GM18861 (cell line): Measurements from ENCODE around the gene PRR20E.
"Not testable (repeated sequence)": the region's sequence is repeated elsewhere in the genome, so short reads cannot be mapped to it uniquely, and the experiment has no call there.

Source experiments
- ATAC-seq: cut with Tn5 transposase; IDR thresholded peaks from one replicate; pipeline ENCODE4 v1.9.1; 2021; ENCODE audit not compliant: unreplicated experiment

Gene PRR20E

DNA sequence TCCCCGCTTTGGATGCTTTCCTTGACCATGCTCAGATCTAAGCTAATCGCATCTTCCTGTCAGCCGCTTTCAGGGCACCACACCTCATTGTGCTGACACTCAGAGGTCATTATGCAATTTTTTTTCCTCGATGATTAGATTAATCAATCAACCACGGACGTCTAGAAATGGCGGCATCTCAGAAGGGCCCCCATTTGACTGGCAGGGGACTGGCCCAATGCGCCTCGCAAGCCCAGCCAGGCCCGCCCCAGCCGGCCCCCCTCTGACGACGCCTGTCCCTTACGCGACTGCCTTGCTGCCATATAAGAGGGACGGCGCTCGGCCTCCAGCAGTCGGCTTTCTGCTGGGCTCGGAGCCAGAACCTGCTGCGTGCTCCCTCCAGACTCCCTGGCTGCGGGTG is at the start of gene PRR20E:
PRR20E (plus strand) TSS at position 301 of the 400 bp plus-strand sequence. CDS start 387 bp downstream, outside the sequence.
- not testable (repeated sequence) for ATAC-seq

DNA sequence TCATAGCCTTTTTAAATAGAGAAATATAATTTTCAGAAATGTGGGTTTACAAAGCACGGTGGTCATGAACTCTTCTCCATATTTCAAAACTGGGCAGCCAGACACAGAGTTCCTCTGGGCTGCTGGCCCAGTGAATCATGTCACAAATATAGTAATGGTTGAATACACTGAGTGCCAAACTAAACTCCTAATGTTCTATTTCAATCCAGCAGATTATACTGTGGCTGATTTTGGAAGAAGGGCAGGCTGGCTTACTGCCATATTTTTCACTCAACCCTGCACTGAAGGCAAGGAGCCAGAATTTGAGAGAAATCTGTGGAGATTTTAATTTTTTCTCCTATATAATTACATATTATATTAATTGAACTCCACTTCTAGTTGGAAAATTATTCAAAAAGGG is 43.3 kb upstream of the PRR20E start:
- ATAC-seq: no peak

GRCh38 chr13:57128909-57129308 is 38.1 kb upstream of the PRR20E start:
- no peak for ATAC-seq

DNA sequence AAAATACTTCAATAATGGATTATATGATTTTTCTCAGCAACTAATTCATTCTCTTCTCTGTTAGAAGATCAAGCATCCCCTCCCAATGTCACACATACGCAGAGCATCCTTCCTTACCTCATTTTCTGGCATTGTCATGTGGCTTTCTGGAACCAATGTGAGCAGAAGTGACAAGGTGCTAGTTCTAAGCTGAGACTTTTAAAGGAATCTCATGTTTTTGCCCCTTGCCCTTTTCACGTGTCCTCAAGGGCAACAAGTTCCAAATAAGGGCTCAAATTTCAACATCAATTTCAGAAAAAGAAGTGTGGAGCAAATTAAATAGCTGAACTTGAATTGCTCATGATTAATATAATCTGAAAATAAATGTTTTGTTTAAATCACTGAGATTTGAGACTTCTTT is 30.9 kb upstream of the PRR20E start:
- ATAC-seq: no peak

GRCh38 chr13:57137585-57137984 is 29.4 kb upstream of the PRR20E start:
- no peak for ATAC-seq

- ATAC-seq: no peak
These were observed 28.0 kb upstream of the PRR20E start for GRCh38 chr13:57138988-57139387.

DNA sequence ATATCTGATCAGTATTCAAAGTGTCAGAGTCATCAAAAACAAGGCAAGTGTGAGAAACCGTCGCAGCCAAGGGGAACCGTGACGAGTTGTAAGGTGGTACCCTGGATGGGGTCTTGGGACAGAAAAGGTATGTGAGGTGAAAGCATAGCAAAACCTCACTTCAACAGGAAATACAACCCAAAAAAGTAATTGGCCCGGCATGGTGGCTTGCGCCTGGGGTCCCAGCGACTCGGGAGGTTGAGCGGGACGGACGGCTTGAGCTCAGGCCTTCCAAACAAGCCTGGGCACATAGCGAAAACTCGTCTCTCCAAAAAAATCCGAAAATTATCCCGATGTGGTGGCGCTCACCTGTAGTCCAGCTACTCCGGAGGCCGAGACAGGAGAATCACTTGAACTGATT is 27.2 kb upstream of the PRR20E start:
- not testable (repeated sequence) for ATAC-seq

- ATAC-seq: not testable (repeated sequence)
These were observed 26.6 kb upstream of the PRR20E start, which contains the start of gene PRR20A for GRCh38 chr13:57140235-57140968. TSS of gene PRR20A (plus strand) at chr13:57140918. CDS start at chr13:57141305, 387 bp downstream.

- not testable (repeated sequence) for ATAC-seq
These were observed 19.8 kb upstream of the PRR20E start, which contains the start of gene PRR20B for GRCh38 chr13:57147188-57147587. TSS of gene PRR20B (plus strand) at chr13:57147488. CDS start at chr13:57147875, 387 bp downstream.

DNA sequence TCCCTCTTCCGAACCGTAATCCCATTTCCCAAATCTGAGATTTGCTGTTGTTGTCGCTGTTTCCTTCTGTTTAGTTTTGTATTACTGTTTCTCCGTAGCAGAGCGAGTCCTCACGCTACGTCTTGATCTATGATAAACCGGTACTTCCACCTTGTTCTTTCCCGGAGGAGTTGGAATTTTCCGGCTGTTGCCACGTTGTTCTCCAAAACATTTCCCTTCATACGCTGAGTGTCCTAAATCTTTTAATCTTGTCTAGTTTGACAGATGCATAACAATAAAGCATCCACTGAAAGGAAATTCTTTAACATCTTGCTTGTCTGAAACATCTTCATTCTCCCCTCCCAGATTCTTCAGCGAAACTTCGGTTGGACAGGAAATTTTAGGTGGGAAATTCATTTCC is 18.9 kb upstream of the PRR20E start:
- ATAC-seq: not testable (repeated sequence)

- ATAC-seq: not testable (repeated sequence)
These were observed 13.2 kb upstream of the PRR20E start, which contains the start of gene PRR20C for GRCh38 chr13:57153761-57154160. TSS of gene PRR20C (plus strand) at chr13:57154061. CDS start at chr13:57154448, 387 bp downstream.

DNA sequence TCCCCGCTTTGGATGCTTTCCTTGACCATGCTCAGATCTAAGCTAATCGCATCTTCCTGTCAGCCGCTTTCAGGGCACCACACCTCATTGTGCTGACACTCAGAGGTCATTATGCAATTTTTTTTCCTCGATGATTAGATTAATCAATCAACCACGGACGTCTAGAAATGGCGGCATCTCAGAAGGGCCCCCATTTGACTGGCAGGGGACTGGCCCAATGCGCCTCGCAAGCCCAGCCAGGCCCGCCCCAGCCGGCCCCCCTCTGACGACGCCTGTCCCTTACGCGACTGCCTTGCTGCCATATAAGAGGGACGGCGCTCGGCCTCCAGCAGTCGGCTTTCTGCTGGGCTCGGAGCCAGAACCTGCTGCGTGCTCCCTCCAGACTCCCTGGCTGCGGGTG is 6.7 kb upstream of the PRR20E start, which contains the start of gene PRR20D:
PRR20D (plus strand) TSS at position 301 of the 400 bp plus-strand sequence. CDS start 387 bp downstream, outside the sequence.
- ATAC-seq: not testable (repeated sequence)

DNA sequence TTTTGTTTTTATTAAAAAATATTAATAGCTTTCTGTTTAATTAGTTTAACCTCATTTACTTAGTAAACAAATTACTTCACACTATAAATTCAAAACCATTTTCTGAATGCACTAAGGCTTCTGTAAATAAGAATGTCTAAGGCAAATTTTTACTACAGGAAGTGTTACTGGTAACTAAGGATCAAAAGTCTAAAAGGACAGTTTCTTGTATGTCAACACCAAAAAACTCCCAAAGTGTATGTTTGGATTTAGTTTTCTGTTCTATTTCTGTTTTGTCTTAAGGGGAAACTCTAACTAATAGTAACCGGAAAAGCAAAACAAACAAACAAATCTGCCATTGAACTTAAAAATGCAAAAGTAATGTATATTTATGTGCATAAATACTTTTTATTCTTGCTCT is 24.7 kb downstream of the PRR20E start:
- no peak for ATAC-seq

DNA sequence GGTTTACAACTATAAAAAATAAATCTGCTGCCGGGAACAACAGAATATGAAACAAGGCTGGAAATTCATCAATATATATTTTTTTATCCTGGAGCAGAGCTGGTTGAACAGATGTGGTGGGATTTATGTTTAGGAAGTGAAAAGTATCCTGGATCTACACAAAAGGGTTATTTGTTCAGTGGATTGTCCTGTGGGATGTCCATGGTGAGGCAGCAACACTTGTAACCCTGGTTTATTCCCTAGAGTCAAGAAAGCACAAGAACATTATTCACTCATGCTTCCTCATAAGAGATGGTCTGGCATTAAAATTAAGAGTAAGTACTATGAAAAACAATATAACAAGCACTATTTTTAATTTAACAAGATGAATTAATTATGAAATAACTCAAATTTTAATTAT is 46.0 kb downstream of the PRR20E start:
- no peak for ATAC-seq
